Measurements from ENCODE around the gene PKD1. TPM values are rescaled to one million over a fixed set of nuclear protein-coding genes. Genes with fewer than 3 reads are reported as not detected.
A peak's percentile ranks its signal among the peaks of the same experiment; 100 is the strongest.
"Not testable (repeated sequence)": the region's sequence is repeated elsewhere in the genome, so short reads cannot be mapped to it uniquely, and the experiment has no call there.

Gene PKD1
- total RNA-seq, 4 donors from 2014 or later: 181 to 492 (median 352) TPM

DNA sequence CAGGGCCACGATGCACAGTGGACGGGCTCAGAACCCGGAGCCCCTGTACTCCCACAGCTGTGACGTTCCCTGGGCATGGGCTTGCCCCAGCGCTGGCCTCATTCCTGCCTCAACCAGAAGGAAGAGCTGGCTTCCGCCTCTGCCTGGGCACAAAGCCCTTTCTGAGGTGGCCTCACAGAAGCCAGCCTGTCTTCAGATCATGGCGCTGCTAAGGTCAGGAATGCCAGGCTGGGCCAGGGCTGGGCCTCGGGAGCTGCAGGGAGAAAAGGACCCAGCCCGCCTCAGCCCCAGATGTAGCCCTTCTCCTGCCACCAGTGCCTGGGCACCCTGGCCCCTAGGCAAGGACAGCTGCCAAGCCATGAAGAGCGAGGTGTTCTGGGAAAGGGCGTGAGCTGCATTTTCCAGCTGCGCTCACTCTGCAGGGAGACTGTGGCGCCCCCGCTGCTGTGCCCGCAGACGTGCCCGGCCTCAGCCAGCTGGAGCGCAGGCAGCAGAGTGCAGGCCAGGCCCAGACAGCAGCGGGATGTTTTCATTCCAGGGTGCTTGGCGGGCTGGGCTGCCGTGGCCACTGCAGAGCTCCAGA, 9.4 kb downstream of the PKD1 start:
- not testable (repeated sequence) for H3K36me3 ChIP-seq, H3K9me3 ChIP-seq, H3K27me3 ChIP-seq
- no CpG with 5 or more reads among the region's 21 CpGs for WGBS, 2 donors (ENCODE audit: low coverage in 1 of 2)
- peak overlapping the region in 1 of 2 donors; percentile 53 for H3K4me3 ChIP-seq
- TF ChIP-seq, protein P1, sequence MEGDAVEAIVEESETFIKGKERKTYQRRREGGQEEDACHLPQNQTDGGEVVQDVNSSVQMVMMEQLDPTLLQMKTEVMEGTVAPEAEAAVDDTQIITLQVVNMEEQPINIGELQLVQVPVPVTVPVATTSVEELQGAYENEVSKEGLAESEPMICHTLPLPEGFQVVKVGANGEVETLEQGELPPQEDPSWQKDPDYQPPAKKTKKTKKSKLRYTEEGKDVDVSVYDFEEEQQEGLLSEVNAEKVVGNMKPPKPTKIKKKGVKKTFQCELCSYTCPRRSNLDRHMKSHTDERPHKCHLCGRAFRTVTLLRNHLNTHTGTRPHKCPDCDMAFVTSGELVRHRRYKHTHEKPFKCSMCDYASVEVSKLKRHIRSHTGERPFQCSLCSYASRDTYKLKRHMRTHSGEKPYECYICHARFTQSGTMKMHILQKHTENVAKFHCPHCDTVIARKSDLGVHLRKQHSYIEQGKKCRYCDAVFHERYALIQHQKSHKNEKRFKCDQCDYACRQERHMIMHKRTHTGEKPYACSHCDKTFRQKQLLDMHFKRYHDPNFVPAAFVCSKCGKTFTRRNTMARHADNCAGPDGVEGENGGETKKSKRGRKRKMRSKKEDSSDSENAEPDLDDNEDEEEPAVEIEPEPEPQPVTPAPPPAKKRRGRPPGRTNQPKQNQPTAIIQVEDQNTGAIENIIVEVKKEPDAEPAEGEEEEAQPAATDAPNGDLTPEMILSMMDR (IDR thresholded peaks at IDR 0.05): peak in 1 of 4 experiments; percentile 29
- TF ChIP-seq POLR2A (IDR thresholded peaks at IDR 0.05) (peak; percentile 60 to 64), POLR2AphosphoS5 (IDR thresholded peaks at IDR 0.05) (peak; percentile 84)
- peak overlapping the region; percentile 97 to 99 (median 98) for H3K27ac ChIP-seq
- peak; percentile 23 for ATAC-seq
- H3K4me1 ChIP-seq: peaks cover 0 to 95% (median 70%) of the 10 kb centered on the region in 3 donors

DNA sequence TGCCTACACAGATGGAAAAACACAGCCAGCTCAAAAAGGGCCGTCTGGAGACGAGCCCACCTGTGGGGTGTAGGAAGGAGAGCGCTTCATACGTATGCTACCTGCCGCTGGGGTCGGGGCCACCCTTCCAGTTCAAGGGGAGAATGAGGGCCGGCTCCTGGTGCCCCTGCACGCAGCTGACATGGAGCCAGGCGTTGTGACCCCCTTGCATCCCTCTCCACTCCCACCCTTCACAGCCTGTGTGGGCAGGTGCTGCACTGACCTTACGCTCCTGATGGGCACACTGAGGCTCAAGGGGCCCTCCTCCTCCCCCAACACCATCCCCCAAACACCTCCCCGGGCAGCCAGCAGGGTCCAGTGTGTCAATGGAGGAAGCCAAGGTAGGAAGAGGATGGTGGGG, 10.1 kb downstream of the PKD1 start:
- WGBS, 2 donors (ENCODE audit: low coverage in 1 of 2): 19% methylated on average over 4 of the region's 11 CpGs; no CpG with 5 or more reads in 1 of the 2 donors
- H3K36me3 ChIP-seq, H3K27me3 ChIP-seq, H3K9me3 ChIP-seq, ATAC-seq: not testable (repeated sequence)
- Histone ChIP-seq H3K4me3 (peak overlapping the region in 1 of 2 donors; percentile 53), H3K27ac (peak overlapping the region; percentile 97 to 99 (median 98)), H3K4me1 (peaks cover 0 to 95% (median 75%) of the 10 kb centered on the region in 3 donors)

DNA sequence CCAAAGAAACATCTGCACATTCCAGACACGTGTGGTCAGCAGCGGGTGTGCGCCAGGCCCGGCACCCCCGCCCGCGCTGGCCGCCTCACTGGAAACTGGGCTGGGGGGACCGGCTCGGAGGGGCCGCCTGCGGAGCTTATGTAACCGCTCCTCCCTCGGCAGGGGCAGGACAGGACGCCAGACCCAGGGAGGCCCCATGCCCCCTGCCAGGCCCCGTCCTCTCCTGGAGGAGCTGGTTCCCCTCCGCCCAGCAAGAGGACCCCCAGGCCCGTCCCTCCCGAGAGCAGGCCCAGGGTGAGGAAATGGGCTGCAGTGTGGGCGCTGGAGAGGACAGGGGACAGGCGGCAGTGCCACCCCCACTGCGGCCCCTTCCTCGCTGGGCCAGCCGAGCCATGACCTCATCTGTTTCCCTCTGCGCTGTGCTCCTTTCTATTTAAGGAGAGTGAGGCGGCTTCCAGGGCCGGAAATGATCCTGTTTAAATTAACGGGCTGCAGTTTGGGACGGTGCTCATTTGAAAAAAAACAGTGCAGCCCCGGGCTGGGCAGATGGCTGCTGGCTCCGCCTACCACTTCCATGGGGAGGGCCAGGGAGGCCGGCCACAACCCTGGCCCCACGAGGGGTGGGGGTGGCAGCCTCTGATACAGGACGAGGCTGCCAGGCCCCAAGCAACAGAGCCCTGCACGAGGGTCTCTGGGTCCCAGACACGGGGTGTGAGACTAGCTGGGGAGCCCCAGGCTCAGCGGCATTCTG, 10.8 kb downstream of the PKD1 start:
- H3K9me3 ChIP-seq, H3K36me3 ChIP-seq, H3K27me3 ChIP-seq: not testable (repeated sequence)
- WGBS, 2 donors (ENCODE audit: low coverage in 1 of 2): 0% methylated on average over 4 of the region's 37 CpGs; no CpG with 5 or more reads in 1 of the 2 donors
- ATAC-seq: peak; percentile 66
- Histone ChIP-seq H3K4me3 (peak overlapping the region; percentile 30 to 53), H3K4me1 (peaks cover 0 to 95% (median 70%) of the 10 kb centered on the region in 3 donors), H3K27ac (peak overlapping the region; percentile 97 to 99 (median 98))
- TF ChIP-seq POLR2AphosphoS5 (IDR thresholded peaks at IDR 0.05) (peak; percentile 67), POLR2A (IDR thresholded peaks at IDR 0.05) (peak; percentile 18 to 36)
- TF ChIP-seq, protein P1 (IDR thresholded peaks at IDR 0.05): peak in 1 of 4 experiments; percentile 4

DNA sequence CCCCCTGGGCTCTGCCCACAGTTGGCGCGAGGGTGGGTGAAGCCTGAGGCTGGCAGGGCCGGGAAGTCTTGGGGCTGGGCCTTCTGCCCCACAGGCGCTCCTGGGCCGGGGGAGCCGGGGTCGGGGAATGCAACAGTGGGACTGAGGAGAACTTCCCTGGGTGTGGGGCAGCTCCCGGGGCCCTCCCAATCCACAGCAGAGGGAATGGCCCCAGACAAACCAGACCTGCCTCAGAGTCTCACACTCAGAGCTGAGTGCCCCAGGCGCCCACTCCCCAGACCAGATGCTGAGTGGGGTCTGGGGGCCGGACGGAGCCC, 11.4 kb downstream of the PKD1 start:
- H3K27me3 ChIP-seq, H3K36me3 ChIP-seq, ATAC-seq, H3K9me3 ChIP-seq: not testable (repeated sequence)
- no CpG with 5 or more reads among the region's 11 CpGs for WGBS, 2 donors (ENCODE audit: low coverage in 1 of 2)
- peaks cover 0 to 95% (median 69%) of the 10 kb centered on the region in 3 donors for H3K4me1 ChIP-seq
- TF ChIP-seq, protein P1 (IDR thresholded peaks at IDR 0.05): peak in 1 of 4 experiments; percentile 8
- peak overlapping the region; percentile 97 to 99 (median 98) for H3K27ac ChIP-seq
- peak overlapping the region; percentile 30 to 53 for H3K4me3 ChIP-seq

DNA sequence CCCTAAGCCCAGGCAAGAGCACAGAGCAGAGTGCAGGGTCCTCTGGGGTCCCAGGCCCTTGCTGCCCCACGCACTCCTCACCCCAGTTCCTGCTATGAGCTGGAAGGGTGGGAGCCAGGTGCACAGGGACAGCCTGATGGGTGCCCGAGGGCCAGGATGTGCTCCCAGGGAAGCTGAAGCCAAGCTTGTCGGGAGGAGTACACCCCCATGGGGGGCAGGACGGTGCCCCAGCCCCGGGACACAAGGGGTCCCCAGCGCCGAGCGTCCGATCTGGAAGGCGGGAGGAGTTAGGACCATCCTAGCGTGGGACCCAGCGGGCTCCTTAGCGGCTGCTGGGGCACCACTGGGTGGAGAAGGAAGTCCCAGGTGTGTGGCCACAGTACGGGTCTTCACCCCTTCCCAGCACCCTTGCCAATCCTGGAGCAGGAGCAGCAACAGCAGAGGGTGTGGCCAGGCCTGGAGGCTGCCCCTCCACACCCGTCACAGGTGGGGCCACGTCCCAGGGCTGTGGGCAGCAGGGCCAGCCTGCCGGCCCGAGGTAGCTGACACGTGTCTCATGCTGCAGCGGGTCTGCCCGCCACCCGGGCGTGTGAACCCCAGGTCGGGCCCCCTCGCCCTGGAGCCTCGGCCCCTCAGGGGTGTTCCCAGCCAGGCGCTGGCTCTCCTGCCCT, 11.9 kb downstream of the PKD1 start:
- peak overlapping the region; percentile 97 to 99 (median 98) for H3K27ac ChIP-seq
- H3K4me3 ChIP-seq: peak overlapping the region in 1 of 2 donors; percentile 53
- no CpG with 5 or more reads among the region's 27 CpGs for WGBS, 2 donors (ENCODE audit: low coverage in 1 of 2)
- TF ChIP-seq POLR2A (IDR thresholded peaks at IDR 0.05): peak in 1 of 2 donors; percentile 11
- not testable (repeated sequence) for ATAC-seq, H3K36me3 ChIP-seq, H3K27me3 ChIP-seq, H3K9me3 ChIP-seq
- H3K4me1 ChIP-seq: peaks cover 0 to 95% (median 68%) of the 10 kb centered on the region in 3 donors
